ENCODE measurements around the gene GDPD3.

Gene GDPD3

DNA sequence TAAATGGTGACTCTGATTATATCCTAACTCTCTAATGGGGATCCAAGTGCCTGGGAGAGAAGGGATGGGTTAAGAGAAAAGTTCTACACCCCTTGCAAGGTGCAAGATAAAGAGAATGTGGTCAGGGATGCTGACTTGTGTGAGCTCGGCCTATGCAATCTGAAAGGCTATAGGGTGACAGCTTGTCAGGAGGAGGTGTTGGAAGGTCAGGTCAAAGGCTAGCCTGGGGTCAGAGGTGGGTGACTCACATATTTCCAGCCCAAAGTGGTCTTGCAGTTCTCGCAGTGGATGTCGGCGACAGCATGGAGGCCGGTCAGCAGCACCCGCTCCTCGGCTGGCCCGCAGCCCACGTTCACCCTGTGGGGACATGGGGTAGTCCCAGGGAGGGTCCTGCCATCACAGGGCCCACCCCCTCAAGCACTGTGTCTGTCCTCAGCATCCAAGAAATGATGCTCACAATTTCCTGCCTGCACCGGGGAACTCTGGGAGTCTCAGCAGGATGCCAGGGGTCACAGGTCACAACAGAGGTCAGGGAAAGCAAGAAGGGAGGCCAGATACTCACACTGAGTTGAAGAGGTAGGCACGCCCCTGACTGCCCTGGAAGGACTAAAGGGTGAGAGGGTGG is 18.7 kb downstream of the GDPD3 start:
- no peak for DNase-seq

DNA sequence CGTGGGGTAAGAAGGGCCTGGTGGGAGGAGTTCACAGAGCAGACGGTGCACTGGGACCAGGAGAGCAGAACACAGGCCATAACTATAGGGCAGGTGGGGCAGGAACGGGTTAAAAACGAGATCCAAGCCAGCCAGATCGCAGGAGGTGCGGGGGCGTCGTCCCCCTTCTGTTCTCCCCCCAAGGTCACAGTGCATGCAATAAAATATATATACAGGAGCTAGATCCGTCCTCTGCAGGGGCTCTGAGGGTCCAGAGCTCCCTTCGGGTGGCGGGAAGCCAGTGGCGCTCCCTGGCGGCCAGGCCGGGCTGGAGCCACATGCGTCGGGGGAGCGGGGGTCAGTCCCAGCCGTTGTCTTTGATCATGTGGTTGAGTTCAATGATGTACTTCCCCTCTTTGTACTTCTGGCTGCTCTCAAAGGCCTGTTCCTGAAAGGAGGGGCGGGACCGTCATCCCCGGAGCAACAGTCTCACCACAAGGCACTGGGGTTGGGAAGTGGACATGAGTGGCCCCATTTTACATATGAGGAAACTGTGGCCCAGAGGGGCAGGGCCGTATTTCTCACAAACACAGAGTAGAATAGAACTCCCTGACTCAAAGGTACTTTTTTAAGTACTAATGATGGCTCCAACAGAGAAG is 20.8 kb downstream of the GDPD3 start:
- peak in 1 of 2 experiments; percentile 45 for DNase-seq

DNA sequence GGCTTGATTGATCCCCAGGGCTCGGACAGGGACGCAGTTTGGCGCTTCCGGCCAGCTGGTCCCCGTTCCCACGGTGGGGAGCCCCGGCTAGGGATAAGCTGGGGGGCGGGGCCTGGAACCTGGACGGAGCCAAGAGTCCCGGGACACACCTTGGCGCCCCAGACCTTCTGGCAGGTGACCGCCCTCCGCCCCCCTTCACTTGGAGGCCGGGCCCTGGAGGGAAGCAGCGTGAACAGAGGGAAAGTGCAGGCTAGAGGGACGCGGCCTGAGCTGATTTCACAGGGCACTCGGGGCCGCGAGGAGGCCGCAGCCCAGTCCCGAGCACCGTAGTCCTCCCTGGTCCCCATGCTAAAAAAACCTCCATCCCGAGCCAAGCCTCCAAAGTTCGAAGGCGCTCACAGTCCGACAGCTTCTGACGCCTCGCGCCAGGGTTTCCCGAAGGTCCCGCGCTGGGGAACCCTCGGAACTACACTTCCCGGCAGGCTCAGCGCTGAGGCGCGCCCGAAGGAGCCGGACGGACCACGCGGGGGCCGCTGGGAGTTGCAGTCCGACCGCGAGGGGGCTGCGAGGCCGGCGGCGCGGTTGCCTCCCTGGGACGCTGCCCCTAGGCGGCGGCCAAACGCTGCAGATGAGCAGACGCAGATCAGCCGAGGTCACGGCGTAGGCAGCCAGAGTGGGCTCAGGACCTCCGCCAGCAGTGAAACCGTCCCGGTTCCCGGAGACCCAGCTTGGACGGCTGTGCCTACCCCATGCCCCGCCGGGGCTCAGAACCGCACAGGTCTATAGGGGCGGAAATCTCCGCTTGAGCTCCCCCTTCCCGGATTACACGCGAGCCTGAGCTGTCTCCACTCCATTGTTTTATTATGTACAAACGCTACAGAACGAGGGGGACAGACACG is 21.6 kb downstream of the GDPD3 start, which contains the start of gene TBX6:
Gene TBX6 (minus strand): TSS at position 451 of the 899 bp plus-strand sequence. CDS start 731 bp downstream, outside the sequence.
- DNase-seq = peak; percentile 79 to 95

DNA sequence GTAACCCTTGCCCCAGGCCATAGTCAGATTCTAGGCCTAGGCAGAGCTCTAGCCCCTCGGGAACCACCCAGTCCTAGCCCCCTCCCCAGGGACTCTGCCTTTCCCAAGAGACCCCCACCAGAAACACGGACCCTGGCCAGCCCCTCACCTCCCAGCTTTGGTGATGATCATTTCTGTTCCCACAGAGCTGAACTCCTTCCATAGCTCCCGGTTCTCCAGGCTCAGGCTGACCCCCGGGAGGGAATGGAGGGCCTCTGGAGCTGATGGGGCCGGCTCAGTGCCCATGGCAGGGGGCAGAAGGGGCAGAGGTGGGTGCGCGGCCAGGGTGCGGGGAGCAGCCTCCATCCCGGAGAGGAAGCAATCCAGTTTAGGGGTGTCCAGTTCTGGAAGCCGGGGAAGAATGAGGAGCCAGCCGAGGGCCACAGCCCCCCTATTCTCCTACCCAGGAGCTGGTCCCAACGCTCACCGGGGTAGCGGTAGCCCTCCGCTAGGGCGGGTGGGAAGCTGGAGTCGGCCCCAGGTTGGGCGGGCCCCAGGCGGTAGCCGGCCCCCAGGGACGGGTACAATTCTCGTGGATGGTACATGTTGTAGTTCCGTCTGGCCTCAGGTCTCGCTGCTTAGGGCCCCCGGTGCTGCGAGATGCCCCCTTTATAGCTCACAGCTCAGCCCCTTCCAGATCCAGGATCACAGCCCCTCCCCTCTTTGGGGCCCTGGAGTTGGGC is 22.6 kb downstream of the GDPD3 start:
- DNase-seq = no peak

DNA sequence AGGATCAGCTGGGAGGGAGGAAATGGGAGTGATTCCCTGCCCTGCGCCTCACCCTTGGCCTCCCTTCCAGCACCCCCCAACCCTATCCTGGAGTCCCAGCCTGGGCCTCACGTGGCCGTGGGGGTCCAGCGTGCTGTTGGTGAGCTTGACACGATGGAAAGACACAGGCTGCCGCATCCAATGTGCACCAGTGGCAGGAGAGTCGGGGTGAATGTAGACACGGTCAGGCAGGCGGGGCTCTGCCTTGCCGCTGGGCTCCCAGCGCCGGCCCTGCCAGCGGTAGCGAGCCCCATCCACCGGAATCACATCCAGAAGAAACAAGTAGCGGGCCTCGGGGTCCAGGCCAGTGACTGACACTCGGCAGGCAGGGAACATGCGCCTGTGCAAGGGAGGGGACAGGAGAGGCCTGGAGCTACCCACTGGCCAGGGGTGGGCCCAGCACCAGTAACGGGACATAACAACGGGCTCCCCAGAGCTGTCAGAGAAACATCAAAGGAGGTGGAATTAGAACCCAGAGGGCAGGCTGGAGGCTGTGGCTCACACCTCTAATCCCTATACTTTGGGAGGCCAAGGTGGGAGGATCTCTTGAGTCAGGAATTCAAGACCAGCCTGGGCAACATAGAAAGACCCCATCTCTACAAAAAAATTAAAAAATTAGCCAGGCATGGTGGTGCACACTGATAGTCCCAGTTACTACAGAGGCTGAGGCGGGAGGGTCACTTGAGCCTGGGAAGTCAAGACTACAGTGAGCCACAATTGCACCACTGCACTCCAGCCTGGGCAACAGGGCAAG is 24.3 kb downstream of the GDPD3 start:
- DNase-seq = no peak

DNA sequence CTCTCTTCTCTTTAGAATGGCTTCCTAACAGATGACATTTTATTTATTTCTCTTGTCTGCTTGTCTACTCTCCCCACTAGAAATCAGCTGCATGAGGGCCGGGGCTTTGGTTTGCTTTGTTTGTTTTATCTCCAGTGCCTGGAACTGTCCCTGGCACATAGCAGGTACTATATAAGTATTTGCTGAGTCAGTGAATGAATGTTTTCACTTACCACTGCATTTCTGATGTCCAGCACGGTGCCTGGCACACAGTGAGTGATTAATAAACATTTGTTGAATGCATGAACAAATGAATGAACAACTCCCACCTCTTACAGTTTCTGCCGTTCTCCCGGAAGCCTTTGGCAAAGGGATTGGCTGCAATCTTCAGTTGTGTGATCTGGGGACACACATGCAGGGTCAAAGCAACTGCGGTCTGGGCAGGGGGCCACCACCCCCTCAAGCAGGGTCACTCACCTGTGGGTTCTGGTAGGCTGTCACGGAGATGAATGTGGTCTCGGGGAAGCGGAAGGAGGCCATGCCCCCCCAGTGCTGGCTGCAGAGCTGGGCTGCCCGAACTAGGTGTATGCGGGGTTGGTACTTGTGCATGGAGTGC is 25.0 kb downstream of the GDPD3 start:
- DNase-seq = no peak

DNA sequence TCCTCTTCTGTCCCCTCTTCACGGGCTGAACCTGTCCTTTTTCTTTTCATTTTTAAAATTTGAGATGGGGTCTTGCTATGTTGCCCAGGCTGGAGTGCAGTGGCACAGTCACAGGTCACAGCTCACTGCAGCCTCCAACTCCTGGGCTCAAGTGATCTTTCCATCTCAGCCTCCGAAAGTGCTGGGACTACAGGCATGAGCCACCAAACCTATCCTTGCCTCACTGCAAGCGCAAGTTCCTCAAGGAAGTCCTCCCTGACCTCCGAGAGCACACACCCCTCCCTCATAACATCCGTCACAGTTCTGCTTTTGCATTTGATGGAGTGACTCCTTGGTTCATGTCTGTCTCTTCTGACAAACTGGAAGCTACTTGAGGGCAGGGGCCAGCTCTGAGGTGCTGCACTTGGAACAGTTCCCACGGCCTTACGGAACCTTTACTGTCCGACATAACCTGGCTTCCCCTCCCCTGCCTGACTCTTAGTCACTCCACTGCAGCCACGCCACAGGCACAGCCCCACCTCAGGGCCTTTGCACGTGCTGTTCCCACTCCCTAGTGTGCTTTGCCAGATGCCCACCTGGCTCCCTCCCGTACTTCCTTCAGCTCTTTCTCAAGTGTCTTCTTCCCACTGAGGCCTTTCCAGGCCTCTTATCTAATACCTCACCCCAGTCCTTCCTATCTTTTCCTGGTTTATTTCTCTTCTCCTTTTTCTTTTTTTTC is 26.0 kb downstream of the GDPD3 start:
- DNase-seq = no peak

DNA sequence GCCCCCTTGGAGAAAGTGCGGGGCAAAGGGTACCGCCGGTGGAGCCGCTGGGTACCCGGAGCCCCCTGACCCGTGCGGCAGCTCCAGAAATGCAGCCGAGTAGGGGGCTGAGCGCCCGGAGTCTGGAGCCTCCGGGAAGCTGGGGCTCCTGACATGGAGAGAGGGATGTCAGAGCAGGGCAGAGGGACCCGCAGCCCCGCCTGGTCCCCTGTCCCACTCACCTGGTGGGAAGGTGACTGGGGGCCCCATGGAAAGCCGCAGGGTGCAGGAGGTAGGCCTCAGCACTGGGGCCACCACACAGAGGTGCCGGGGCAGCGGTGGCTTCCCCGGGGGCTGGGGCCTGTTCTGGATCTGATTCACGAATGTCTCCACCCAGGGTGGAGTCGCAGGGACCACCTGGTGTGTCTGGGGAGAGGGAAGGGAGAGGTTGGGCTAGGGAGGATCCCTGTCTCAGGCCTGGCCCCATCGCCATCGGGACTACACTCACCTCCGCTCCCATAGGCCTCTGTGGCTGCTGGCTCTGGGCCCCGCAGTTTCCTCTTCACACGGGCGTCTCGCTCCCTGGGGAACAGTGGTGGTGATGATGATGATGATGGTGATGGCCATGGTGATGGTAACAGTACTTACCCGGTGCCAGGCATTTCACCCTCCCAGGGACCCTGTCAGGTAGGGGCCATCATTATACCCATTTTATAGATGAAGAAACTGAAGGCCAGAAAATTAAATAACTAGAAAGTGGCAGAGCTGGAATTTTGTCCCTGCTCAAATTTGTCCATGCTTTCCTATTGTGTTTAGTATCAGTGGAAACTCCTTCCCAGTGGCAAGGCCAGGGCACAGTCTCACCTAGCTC is 26.8 kb downstream of the GDPD3 start:
- no peak for DNase-seq

DNA sequence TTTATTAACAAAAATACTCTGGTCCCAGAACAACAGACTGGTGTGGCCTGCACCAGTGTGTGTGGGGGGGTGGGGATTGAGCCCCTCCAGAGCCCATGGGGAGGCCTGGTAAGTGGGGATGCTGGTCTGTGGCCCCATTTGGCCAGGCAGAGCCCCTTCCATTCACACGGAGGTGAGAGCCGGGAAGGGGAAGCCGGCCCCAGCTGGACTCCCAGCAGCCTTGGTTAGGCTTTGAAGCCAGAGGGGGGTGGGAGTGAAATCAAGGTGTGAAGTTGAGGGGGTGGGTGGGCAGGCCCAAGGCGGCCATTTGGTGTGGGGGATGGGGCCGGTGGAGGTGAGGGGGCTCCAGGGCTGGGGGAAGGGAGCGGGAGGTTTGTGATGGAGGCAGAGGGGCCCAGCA is 27.5 kb downstream of the GDPD3 start:
- DNase-seq = no peak

DNA sequence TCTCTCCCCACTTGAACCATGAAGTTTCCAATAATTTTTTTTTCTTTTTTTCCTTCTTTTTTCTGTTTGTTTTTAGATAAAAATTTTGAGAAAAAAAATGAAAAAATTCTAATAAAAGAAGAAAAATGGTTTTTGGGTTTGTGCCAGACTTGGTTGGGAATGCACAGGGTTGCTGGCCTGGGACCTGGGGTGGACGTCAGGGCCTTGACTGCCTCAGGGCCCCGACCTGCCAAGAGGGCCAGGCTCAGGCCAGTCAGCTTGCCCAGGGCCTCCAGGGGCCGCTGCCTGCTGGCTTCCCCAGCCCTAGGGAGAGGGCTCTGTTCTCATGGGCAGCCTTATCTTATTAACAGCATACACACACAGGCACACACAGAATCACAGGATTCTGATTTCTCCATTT is 28.1 kb downstream of the GDPD3 start:
- DNase-seq = no peak

DNA sequence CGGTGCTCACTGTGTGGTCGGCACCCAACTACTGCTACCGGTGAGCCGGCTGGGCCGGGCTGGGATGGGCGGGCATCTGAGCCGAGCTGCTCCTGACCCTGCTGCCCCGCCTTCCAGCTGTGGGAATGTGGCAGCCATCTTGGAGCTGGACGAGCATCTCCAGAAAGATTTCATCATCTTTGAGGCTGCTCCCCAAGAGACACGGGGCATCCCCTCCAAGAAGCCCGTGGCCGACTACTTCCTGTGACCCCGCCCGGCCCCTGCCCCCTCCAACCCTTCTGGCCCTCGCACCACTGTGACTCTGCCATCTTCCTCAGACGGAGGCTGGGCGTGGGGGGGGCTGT is 28.5 kb downstream of the GDPD3 start:
- no peak for DNase-seq

DNA sequence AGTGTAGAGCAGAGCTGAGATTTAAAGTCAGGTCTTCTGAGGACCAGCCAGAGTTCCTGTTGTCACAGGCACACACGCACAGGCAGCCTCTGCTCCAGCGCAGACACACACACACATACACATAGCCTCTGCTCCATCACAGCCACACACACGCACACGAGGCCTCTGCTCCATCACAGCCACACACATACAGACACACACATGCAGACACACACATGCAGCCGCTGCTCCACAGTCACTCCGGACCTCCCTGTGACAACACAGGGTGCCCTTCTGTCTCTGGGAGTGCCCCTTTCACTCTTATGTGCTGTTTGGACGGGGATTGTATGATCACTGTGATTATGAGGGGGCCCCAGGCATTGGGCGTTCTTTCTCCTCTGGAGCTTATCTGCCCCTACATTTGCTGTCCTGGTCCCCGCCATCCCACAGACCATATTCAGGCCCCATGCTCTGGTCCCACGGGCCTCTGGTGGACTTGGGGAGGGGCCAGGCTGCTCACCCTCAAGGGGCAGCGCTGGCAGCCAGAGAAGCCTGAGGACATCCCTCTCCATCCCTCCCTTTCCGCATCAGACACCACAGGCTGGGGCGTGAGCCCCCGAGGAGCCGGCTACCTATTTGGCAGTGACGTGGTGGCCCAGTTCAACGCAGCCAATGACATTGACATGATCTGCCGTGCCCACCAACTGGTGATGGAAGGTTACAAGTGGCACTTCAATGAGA is 29.1 kb downstream of the GDPD3 start:
- no peak for DNase-seq

DNA sequence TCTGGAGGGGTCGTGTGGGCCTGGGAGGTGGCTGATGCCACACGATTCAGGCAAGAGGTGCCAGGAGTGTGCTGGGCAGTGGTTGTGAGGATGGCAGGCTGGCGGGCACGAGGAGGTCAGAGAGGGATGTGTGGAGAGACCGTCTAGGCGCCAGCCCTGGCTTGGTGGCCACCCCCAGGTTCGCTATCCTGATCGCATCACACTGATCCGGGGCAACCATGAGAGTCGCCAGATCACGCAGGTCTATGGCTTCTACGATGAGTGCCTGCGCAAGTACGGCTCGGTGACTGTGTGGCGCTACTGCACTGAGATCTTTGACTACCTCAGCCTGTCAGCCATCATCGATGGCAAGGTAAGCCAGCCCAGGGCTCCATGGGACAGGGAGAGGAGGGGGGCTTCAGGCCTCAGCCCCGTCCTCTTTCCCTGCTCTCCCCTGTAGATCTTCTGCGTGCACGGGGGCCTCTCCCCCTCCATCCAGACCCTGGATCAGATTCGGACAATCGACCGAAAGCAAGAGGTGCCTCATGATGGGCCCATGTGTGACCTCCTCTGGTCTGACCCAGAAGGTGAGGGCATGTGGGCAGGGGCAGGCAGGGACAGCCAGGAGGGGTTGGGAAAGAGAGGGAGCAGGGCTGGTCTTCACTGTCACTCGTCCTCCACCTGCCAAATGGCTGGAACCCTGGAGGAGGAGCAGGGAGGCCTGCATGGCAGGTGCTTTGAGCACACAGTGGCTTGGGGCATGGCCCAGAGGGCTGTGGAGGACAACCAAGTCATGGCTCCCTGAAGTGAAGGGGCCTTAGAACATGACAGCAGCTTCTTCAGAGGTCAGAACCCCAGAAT is 29.9 kb downstream of the GDPD3 start:
- no peak for DNase-seq

DNA sequence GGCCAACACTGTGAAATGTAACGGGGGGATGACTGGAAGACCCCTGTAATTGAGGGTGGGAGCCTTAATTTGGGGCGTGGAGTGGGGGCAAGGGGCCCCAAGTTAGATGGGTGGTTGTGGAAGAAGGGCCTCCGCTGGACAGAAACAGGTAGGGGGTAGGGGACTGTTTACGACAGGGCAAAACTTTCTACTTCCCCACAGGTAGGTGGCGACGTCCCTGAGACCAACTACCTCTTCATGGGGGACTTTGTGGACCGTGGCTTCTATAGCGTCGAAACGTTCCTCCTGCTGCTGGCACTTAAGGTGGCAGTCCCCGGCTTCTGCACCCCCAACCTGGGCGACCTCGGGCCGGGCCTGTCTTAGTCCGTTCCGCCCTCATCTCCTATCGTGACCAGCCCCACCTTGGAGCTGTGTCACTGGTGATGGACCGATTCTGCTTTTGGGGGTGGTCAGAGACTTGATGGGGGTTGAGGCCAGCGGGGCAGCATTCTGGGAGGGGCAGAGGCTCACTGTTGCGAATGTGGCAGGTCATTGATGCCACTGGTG is 30.7 kb downstream of the GDPD3 start:
- no peak for DNase-seq

DNA sequence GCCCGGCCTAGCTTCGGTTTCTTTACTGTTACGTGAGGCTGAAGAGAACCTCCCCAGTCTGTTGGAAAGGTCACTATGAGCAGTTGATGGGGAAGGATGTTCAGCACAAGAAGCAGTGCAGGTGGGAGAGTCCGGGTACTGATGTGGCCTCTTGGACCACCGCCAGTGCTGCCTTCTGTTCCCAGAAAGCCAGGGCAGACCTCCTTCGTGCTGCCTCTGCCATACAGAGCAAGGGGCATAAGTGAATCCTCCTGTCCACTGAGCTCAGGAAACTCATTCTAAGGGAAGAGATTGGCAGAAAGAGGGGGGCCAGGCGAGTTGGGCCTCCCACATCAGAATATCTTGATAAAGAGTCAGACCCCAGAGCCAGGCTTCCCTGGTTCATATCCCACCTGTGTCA is 33.9 kb downstream of the GDPD3 start:
- no peak for DNase-seq

DNA sequence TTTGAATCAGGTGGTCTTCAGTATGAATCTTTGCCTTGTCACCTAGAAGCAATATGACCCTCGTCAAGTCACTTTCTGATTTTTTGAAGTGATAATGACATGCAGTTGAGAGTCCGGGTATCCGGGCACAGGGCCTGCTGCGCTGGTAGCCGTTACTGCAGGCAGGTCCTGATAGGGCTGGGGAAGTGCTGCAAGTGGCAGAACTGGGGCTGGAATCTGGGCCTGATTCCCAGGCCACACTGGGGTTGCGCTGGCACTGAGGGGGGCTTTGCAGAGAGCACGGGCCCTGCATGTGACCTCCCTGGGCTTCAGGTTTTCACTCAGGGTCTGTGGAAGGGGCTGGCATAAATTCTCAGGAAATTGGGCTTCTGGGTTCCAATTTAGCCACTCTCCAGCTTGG is 34.6 kb downstream of the GDPD3 start:
- no peak for DNase-seq

DNA sequence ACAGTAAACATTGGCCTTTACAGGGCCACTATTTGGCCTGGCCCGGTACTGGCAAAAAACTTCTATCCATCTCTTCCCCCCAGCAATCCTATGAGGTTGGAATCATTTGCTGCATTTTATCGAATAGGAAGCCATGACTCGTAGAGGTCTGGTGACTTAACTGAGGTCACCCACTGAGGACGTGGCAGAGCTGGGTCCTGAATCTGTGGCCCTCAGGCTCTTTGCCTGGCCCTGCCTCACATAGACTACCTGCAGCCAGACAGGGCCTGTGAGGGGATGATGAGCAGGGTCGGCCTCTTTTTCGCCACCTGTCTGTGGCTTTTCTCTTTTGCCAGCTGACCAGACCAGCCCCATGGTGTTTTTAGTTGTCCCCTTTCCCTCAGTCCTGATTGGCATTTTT is 35.7 kb downstream of the GDPD3 start:
- no peak for DNase-seq

DNA sequence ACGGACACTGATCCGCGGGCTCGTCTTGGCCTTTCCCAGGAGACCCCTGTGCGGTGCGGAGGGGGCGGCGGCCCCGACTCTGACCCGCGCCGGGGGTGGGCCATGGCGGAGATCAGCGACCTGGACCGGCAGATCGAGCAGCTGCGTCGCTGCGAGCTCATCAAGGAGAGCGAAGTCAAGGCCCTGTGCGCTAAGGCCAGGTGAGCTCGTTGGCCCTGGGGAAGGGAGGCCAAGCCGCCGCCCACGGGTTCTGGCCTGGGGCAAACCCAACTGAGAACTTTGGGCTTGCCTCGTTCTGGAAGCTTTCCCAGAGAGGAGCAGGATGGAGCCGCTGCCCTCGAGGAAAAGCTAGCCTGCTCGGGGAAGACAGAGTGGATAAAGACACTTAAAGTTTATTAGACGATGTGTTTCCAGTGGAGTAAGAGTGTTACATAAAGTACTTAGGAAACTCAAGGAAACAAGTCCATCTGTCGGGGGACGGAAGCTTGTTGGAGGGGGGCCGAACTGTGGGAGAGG is 37.0 kb downstream of the GDPD3 start:
- no peak for DNase-seq

All from NCI-H446 (cell line).